ENCODE data around the gene PRAMEF18. TPM values are rescaled to one million over a fixed set of nuclear protein-coding genes. Genes with fewer than 3 reads are reported as not detected.
"Not testable (repeated sequence)": the region's sequence is repeated elsewhere in the genome, so short reads cannot be mapped to it uniquely, and the experiment has no call there.

The PRAMEF18 gene
- total RNA-seq, 1 donor from 2014 or later, result not detected

DNA sequence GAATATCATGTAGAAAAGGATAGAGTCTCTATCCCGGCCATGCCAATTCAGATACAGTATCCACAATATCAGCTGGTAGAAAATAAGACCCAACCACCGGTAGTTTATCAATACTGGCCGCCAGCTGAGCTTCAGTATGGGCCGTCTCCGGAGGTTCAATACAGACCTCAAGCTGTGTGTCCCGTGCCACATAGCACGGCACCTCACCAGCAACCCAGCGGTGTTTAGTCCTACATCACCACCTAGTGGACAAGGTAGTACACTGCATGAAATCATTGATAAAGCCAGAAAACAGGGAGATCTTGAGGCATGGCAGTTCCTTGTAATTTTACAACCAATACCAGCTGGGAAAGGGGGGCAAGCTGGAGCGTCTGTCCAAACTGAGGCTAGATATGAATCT, 17.2 kb downstream of the PRAMEF18 start:
- DNase-seq (ENCODE audit: extremely low read depth, low read depth, low spot score), result not testable (repeated sequence)

DNA sequence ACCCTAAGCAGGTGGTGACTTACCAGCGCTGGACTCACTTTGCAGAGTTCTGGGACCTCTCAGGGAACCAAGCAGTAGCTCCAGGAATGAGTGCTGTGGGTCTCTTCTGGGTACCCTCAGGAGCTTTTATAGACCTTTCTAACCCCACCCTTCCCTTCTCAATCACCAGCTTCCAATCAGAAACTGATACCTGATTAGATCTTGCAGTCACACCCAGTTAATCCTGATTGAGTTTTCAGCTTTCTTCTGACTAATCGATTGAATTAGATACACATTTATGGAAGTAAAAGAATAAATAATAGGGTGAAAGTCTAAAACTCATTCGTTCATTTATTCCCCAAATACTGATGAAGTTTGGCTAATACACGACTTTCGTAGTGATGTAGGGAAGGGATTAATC, 24.6 kb downstream of the PRAMEF18 start, which contains the start of gene PRAMEF13:
Gene PRAMEF13 (minus strand): TSS at position 101 of the 400 bp plus-strand sequence. CDS start 1,820 bp downstream, outside the sequence.
- DNase-seq (ENCODE audit: extremely low read depth, low read depth, low spot score), result not testable (repeated sequence)

Other genes with a start within 250 kb of the PRAMEF18 start
- not detected in 2 replicates for gene PRAMEF27, start 169.6 kb downstream of the PRAMEF18 start, total RNA-seq
- not detected in 2 replicates for gene HNRNPCL3, start 165.4 kb downstream of the PRAMEF18 start, total RNA-seq
- not detected in 2 replicates for gene PRAMEF25, start 155.4 kb downstream of the PRAMEF18 start, total RNA-seq
- not detected in 2 replicates for gene HNRNPCL2, start 109.3 kb downstream of the PRAMEF18 start, total RNA-seq
- not detected in 2 replicates for gene PRAMEF26, start 70.1 kb downstream of the PRAMEF18 start, total RNA-seq
- 1.5 TPM in 1 of 2 replicates, not detected in the other for gene HNRNPCL4, start 60.5 kb downstream of the PRAMEF18 start, total RNA-seq
- gene PRAMEF9, start 54.3 kb downstream of the PRAMEF18 start, total RNA-seq, result not detected in 2 replicates
- not detected in 2 replicates for gene PRAMEF13, start 24.7 kb downstream of the PRAMEF18 start, total RNA-seq
- not detected in 2 replicates for gene PRAMEF5, start 28.0 kb upstream of the PRAMEF18 start, total RNA-seq
- not detected in 2 replicates for gene PRAMEF8, start 59.0 kb upstream of the PRAMEF18 start, total RNA-seq
- gene PRAMEF33, start 77.4 kb upstream of the PRAMEF18 start, total RNA-seq, result not detected in 2 replicates
- gene PRAMEF15, start 89.4 kb upstream of the PRAMEF18 start, total RNA-seq, result not detected in 2 replicates
- gene PRAMEF14, start 121.0 kb upstream of the PRAMEF18 start, total RNA-seq, result not detected in 2 replicates
- gene PRAMEF19, start 145.8 kb upstream of the PRAMEF18 start, total RNA-seq, result not detected in 2 replicates
- gene PRAMEF17, start 163.5 kb upstream of the PRAMEF18 start, total RNA-seq, result not detected in 2 replicates
- gene PRAMEF20, start 184.3 kb upstream of the PRAMEF18 start, total RNA-seq, result not detected in 2 replicates